Heart left ventricle (tissue), 13 donors: ENCODE measurements around the gene AZIN2.

Source experiments
- CTCF ChIP-seq, 12 donors: fragments of 200-600 bp; sonication (generic) in 4 of 12; IDR thresholded peaks; one replicate each; pipeline versions ENCODE4 v1.5.0 to v1.8.0; 2018 to 2022; ENCODE audit warnings: antibody characterized with exemption in 12 of 12, mild to moderate bottlenecking in 5 of 12
- POLR2A ChIP-seq, 2 donors: fragments of 450-650 bp; IDR thresholded peaks; one replicate each; pipeline ENCODE4 v1.6.1; 2017; ENCODE audit warnings: antibody characterized with exemption in 2 of 2, mild to moderate bottlenecking in 2 of 2, moderate library complexity in 2 of 2
- donor health status: ischemic (EF 13 %, LVEDD 7.1; RV severe dilation, severe dysfunction).
- donor health status: DM: no; HTN: yes; CAD: no.
- donor health status: DM: no; HTN: no; CAD: no.
- donor health status: ischemic (EF 25% LVEDD 6.9; RV normal size, moderate dysfunction).
- donor health status: ischemic (EF 25% LVEDD 5.7; RV mildly dilated, moderate dysfunction).
- donor health status: ischemic (EF 35%, LVEDD 5.7; RV mildly dilated, moderate dysfunction).
- donor health status: nonischemic (EF 11% LVEDD 7.7; RV severe dilation, severe dysfunction).
- donor health status: DM: yes; HTN: yes; CAD: no.
- donor health status: PGD.
- donor health status: ischemic (EF 29% LVEDD 5.4; RV normal size, mild dysfunction).
- donor health status: nonischemic (EF 23%, LVEDD 6.1; RV moderate dilation, normal function).

GRCh38 chr1:33050221-33051076 is 30.5 kb upstream of the AZIN2 start:
- TF ChIP-seq CTCF (IDR thresholded peaks at IDR 0.05), result no peak
- no peak for TF ChIP-seq POLR2A (IDR thresholded peaks at IDR 0.05)
